Peyer's patch (tissue), 4 donors: ENCODE results near the gene TBC1D12.

Experiments used
- CTCF ChIP-seq, 6 experiments: fragments of 450-650 bp in 4 of 6; fragments of 200-600 bp in 2 of 6; sonication (generic) in 1 of 6; IDR thresholded peaks; one replicate each; pipeline ENCODE4 v1.5.1; 2017 to 2019; ENCODE audit warnings: antibody characterized with exemption in 6 of 6, mild to moderate bottlenecking in 3 of 6, moderate library complexity in 1 of 6
- POLR2A ChIP-seq, 2 donors: fragments of 450-650 bp; IDR thresholded peaks; one replicate each; pipeline ENCODE4 v1.5.1; 2017; ENCODE audit warnings: antibody characterized with exemption in 2 of 2, mild to moderate bottlenecking in 2 of 2, moderate library complexity in 2 of 2

GRCh38 chr10:94521276-94522250 is 119.2 kb downstream of the TBC1D12 start:
- TF ChIP-seq CTCF (IDR thresholded peaks at IDR 0.05) (no peak), POLR2A (IDR thresholded peaks at IDR 0.05) (no peak)
